OCI-M2 (cell line): ENCODE measurements around the gene NRP2.

ENCODE experiments used
- DNase-seq: peaks from one replicate; lab custom pipeline; 2025; ENCODE audit not compliant: unreplicated experiment; lab: John Stamatoyannopoulos, UW

The NRP2 gene

GRCh38 chr2:205800224-205800623, 117.9 kb downstream of the NRP2 start:
- DNase-seq, result no peak

GRCh38 chr2:205800773-205801172, 118.5 kb downstream of the NRP2 start:
- DNase-seq, result no peak

GRCh38 chr2:205802065-205802464, 119.8 kb downstream of the NRP2 start:
- no peak for DNase-seq

- DNase-seq, result no peak
Observed at GRCh38 chr2:205802941-205803340, 120.6 kb downstream of the NRP2 start.

GRCh38 chr2:205803500-205803899, 121.2 kb downstream of the NRP2 start:
- DNase-seq, result no peak

GRCh38 chr2:205805136-205805535, 122.8 kb downstream of the NRP2 start:
- no peak for DNase-seq

- no peak for DNase-seq
Observed at GRCh38 chr2:205806143-205806905, 124.0 kb downstream of the NRP2 start.

GRCh38 chr2:205807229-205807628, 124.9 kb downstream of the NRP2 start:
- no peak for DNase-seq

GRCh38 chr2:205807758-205808157, 125.5 kb downstream of the NRP2 start:
- DNase-seq, result no peak

GRCh38 chr2:205808486-205809121, 126.3 kb downstream of the NRP2 start:
- no peak for DNase-seq

- no peak for DNase-seq
Observed at GRCh38 chr2:205811387-205811786, 129.1 kb downstream of the NRP2 start.

- DNase-seq, result no peak
Observed at GRCh38 chr2:205814039-205814364, 131.7 kb downstream of the NRP2 start.

GRCh38 chr2:205815673-205816072, 133.4 kb downstream of the NRP2 start:
- DNase-seq, result no peak

GRCh38 chr2:205816268-205816667, 134.0 kb downstream of the NRP2 start:
- no peak for DNase-seq

GRCh38 chr2:205822579-205822978, 140.3 kb downstream of the NRP2 start:
- no peak for DNase-seq

GRCh38 chr2:205827809-205828365, 145.6 kb downstream of the NRP2 start:
- DNase-seq, result no peak

GRCh38 chr2:205833864-205834263, 151.6 kb downstream of the NRP2 start:
- DNase-seq, result no peak

GRCh38 chr2:205834796-205835195, 152.5 kb downstream of the NRP2 start:
- no peak for DNase-seq

GRCh38 chr2:205835251-205835791, 153.0 kb downstream of the NRP2 start:
- DNase-seq, result no peak

GRCh38 chr2:205835923-205836322, 153.6 kb downstream of the NRP2 start:
- DNase-seq, result no peak

GRCh38 chr2:205836477-205837221, 154.3 kb downstream of the NRP2 start:
- DNase-seq, result no peak

GRCh38 chr2:205837663-205838062, 155.4 kb downstream of the NRP2 start:
- DNase-seq, result no peak
